Stimulated activated CD4-positive, alpha-beta T cell treated with anti-CD3 and anti-CD28 coated beads, TNF-alpha, amount 100 ng/mL, for 48 hours (primary cell): Measurements from ENCODE around the gene WFDC8.
"Not testable (repeated sequence)": the region's sequence is repeated elsewhere in the genome, so short reads cannot be mapped to it uniquely, and the experiment has no call there.

Experiments used
- DNase-seq, 3 donors: peaks; one replicate each; pipeline ENCODE4 v3.0.0-alpha.2; 2020; ENCODE audit warnings: low read depth in 3 of 3

The WFDC8 gene

GRCh38 chr20:45579184-45579583 lies at the start of gene WFDC8:
TSS of gene WFDC8 (minus strand) at chr20:45579284. CDS start at chr20:45579247, 37 bp downstream.
- DNase-seq: no peak

GRCh38 chr20:45626540-45626939 lies 47.5 kb upstream of the WFDC8 start:
- DNase-seq: no peak

- DNase-seq: no peak
Measured at GRCh38 chr20:45621593-45621992, 42.5 kb upstream of the WFDC8 start.

- no peak for DNase-seq
Measured at GRCh38 chr20:45617591-45617990, 38.5 kb upstream of the WFDC8 start.

GRCh38 chr20:45612314-45612713 lies 33.2 kb upstream of the WFDC8 start:
- DNase-seq: no peak

GRCh38 chr20:45611054-45611453 lies 32.0 kb upstream of the WFDC8 start:
- peak; percentile 39 to 62 (median 48) for DNase-seq

- DNase-seq: no peak
Measured at GRCh38 chr20:45607810-45608209, 28.7 kb upstream of the WFDC8 start.

GRCh38 chr20:45595235-45595634 lies 16.2 kb upstream of the WFDC8 start:
- DNase-seq: no peak

- DNase-seq: no peak
Measured at GRCh38 chr20:45593498-45593897, 14.4 kb upstream of the WFDC8 start.

- peak; percentile 3 to 11 (median 3) for DNase-seq
Measured at GRCh38 chr20:45592574-45593189, 13.6 kb upstream of the WFDC8 start.

- DNase-seq: no peak
Measured at GRCh38 chr20:45589725-45590124, 10.6 kb upstream of the WFDC8 start.

GRCh38 chr20:45588800-45589199 lies 9.7 kb upstream of the WFDC8 start:
- no peak for DNase-seq

- not testable (repeated sequence) for DNase-seq
Measured at GRCh38 chr20:45585986-45586385, 6.9 kb upstream of the WFDC8 start.

- not testable (repeated sequence) for DNase-seq
Measured at GRCh38 chr20:45584294-45584693, 5.2 kb upstream of the WFDC8 start.

- no peak for DNase-seq
Measured at GRCh38 chr20:45583502-45583901, 4.4 kb upstream of the WFDC8 start.

- DNase-seq: no peak
Measured at GRCh38 chr20:45581702-45582101, 2.6 kb upstream of the WFDC8 start.

GRCh38 chr20:45578231-45578630 lies 853 bp downstream of the WFDC8 start:
- DNase-seq: no peak

GRCh38 chr20:45576995-45577394 lies 2.1 kb downstream of the WFDC8 start:
- DNase-seq: no peak

- DNase-seq: no peak
Measured at GRCh38 chr20:45575931-45576330, 3.2 kb downstream of the WFDC8 start.

- DNase-seq: not testable (repeated sequence)
Measured at GRCh38 chr20:45569650-45570049, 9.4 kb downstream of the WFDC8 start.

- DNase-seq: no peak
Measured at GRCh38 chr20:45564760-45565276, 14.3 kb downstream of the WFDC8 start.

GRCh38 chr20:45555198-45555597 lies 23.9 kb downstream of the WFDC8 start:
- DNase-seq: no peak

- DNase-seq: no peak
Measured at GRCh38 chr20:45552456-45552855, 26.6 kb downstream of the WFDC8 start.

- DNase-seq: no peak
Measured at GRCh38 chr20:45550765-45551164, 28.3 kb downstream of the WFDC8 start.
